GM12874 (cell line): ENCODE data around the gene AK3.
A peak's percentile ranks its signal among the peaks of the same experiment; 100 is the strongest.

Experiments
- CTCF ChIP-seq: IDR thresholded peaks from 2 replicates; pipeline ENCODE4 v1.5.1; 2011; ENCODE audit warnings: low read depth, mild to moderate bottlenecking, control low read depth, low read length, moderate library complexity; ENCODE audit not compliant: insufficient read depth

AK3 gene

DNA sequence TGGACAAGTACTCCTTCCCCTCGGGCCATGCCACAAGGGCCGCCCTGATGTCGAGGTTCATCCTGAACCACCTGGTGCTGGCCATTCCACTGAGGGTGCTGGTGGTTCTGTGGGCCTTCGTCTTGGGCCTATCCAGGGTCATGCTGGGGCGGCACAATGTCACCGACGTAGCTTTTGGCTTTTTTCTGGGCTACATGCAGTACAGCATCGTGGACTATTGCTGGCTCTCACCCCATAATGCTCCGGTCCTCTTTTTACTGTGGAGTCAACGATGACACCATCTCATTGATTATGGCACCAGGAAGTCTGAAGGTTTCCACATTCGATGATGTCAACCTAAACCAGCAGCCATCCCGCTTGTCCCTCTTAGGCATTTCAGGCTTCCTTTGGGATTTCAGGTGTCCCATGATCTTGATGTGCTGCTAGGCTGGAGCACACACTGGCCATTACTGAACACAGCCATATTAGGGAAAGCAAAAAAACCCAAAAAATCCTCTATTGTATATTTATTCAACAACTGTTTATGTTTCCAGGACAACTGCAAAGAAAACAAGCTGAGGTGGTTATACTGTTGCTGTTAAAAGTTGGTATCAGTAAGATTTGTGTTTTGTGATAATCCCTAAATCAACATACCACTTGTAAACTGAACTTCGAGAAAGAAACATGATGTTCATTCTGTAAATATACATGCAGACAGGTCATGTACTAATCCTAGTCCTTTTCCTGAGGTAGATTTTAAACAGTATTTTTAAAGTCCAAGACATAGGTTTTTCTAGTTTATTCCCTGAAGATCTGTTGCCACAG is 77.8 kb downstream of the AK3 start:
- TF ChIP-seq CTCF, result no peak

DNA sequence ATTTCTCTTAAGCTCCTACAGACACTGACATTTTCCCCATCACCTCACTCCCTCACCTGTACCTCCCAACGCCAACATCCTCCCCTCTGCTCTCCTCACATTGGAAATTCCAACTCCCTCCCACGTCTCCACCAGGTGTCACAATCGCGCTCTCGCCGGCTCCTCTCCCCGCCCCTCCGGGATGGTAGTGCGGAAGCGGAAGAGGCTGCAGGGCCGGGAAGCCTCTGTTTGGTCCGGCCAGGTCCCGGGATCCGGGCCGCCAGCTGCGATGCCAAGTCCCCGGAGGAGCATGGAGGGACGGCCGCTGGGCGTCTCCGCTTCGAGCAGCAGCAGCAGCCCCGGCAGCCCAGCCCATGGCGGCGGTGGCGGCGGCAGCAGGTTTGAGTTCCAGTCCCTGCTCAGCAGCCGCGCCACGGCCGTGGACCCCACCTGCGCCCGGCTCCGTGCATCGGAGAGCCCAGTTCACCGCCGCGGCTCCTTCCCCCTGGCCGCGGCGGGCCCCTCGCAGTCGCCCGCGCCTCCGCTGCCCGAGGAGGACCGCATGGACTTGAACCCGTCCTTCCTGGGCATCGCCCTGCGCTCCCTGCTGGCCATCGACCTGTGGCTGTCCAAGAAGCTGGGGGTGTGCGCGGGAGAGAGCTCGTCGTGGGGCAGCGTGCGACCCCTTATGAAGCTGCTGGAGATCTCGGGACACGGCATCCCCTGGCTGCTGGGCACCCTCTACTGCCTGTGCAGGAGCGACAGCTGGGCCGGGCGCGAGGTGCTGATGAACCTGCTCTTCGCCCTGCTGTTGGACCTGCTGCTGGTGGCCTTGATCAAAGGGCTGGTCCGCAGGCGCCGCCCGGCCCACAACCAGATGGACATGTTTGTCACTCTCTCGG is 78.7 kb downstream of the AK3 start, which contains the start of gene PLPP6:
Gene PLPP6, plus strand, starts transcription at position 187 of the 881 bp plus-strand sequence. Its CDS starts 82 bp downstream, at position 269.
- peak; percentile 58 for TF ChIP-seq CTCF

GRCh38 chr9:4661611-4662010 is 79.4 kb downstream of the AK3 start:
- no peak for TF ChIP-seq CTCF

GRCh38 chr9:4661165-4661564 is 79.8 kb downstream of the AK3 start:
- TF ChIP-seq CTCF, result no peak
